Measurements from ENCODE around the gene LRRC3B.

The LRRC3B gene

GRCh38 chr3:26668696-26669095 is 46.1 kb downstream of the LRRC3B start:
- no peak for TF ChIP-seq CTCF (IDR thresholded peaks at IDR 0.05; ENCODE audit: insufficient read depth, low read length, poor library complexity, severe bottlenecking)
- Histone ChIP-seq H3K27me3 (replicated peaks; ENCODE audit: control insufficient read depth, insufficient read depth, low read length) (no peaks in the 10 kb centered on the region), H3K4me3 (replicated peaks; ENCODE audit: low read depth, low read length) (no peak overlapping the region), H3K36me3 (ENCODE audit: control insufficient read depth, insufficient read depth, low read length) (no peaks in the 10 kb centered on the region)
- DNase-seq (ENCODE audit: extremely low read depth, insufficient read length): no peak

- no peaks in the 10 kb centered on the region for H3K36me3 ChIP-seq (ENCODE audit: control insufficient read depth, insufficient read depth, low read length)
- H3K4me3 ChIP-seq (replicated peaks; ENCODE audit: low read depth, low read length): no peak overlapping the region
- no peaks in the 10 kb centered on the region for H3K27me3 ChIP-seq (replicated peaks; ENCODE audit: control insufficient read depth, insufficient read depth, low read length)
- TF ChIP-seq CTCF (IDR thresholded peaks at IDR 0.05; ENCODE audit: insufficient read depth, low read length, poor library complexity, severe bottlenecking): no peak
- no peak for DNase-seq (ENCODE audit: extremely low read depth, insufficient read length)
These were observed 52.8 kb downstream of the LRRC3B start for GRCh38 chr3:26675336-26675735.

- Histone ChIP-seq H3K27me3 (replicated peaks; ENCODE audit: control insufficient read depth, insufficient read depth, low read length) (no peaks in the 10 kb centered on the region), H3K36me3 (ENCODE audit: control insufficient read depth, insufficient read depth, low read length) (no peaks in the 10 kb centered on the region), H3K4me3 (replicated peaks; ENCODE audit: low read depth, low read length) (no peak overlapping the region)
- DNase-seq (ENCODE audit: extremely low read depth, insufficient read length): no peak
- TF ChIP-seq CTCF (IDR thresholded peaks at IDR 0.05; ENCODE audit: insufficient read depth, low read length, poor library complexity, severe bottlenecking): no peak
These were observed 59.1 kb downstream of the LRRC3B start for GRCh38 chr3:26681632-26682031.

GRCh38 chr3:26682406-26682805 is 59.8 kb downstream of the LRRC3B start:
- H3K27me3 ChIP-seq (replicated peaks; ENCODE audit: control insufficient read depth, insufficient read depth, low read length): no peaks in the 10 kb centered on the region
- no peaks in the 10 kb centered on the region for H3K36me3 ChIP-seq (ENCODE audit: control insufficient read depth, insufficient read depth, low read length)
- DNase-seq (ENCODE audit: extremely low read depth, insufficient read length): no peak
- TF ChIP-seq CTCF (IDR thresholded peaks at IDR 0.05; ENCODE audit: insufficient read depth, low read length, poor library complexity, severe bottlenecking): no peak
- no peak overlapping the region for H3K4me3 ChIP-seq (replicated peaks; ENCODE audit: low read depth, low read length)

GRCh38 chr3:26683902-26684301 is 61.3 kb downstream of the LRRC3B start:
- H3K27me3 ChIP-seq (replicated peaks; ENCODE audit: control insufficient read depth, insufficient read depth, low read length): no peaks in the 10 kb centered on the region
- no peak for TF ChIP-seq CTCF (IDR thresholded peaks at IDR 0.05; ENCODE audit: insufficient read depth, low read length, poor library complexity, severe bottlenecking)
- no peak for DNase-seq (ENCODE audit: extremely low read depth, insufficient read length)
- no peak overlapping the region for H3K4me3 ChIP-seq (replicated peaks; ENCODE audit: low read depth, low read length)
- H3K36me3 ChIP-seq (ENCODE audit: control insufficient read depth, insufficient read depth, low read length): no peaks in the 10 kb centered on the region

GRCh38 chr3:26687466-26687865 is 64.9 kb downstream of the LRRC3B start:
- Histone ChIP-seq H3K27me3 (replicated peaks; ENCODE audit: control insufficient read depth, insufficient read depth, low read length) (no peaks in the 10 kb centered on the region), H3K4me3 (replicated peaks; ENCODE audit: low read depth, low read length) (no peak overlapping the region), H3K36me3 (ENCODE audit: control insufficient read depth, insufficient read depth, low read length) (no peaks in the 10 kb centered on the region)
- DNase-seq (ENCODE audit: extremely low read depth, insufficient read length): no peak
- TF ChIP-seq CTCF (IDR thresholded peaks at IDR 0.05; ENCODE audit: insufficient read depth, low read length, poor library complexity, severe bottlenecking): no peak
